ELR (cell line): ENCODE measurements around the gene AFG1L.
"Not testable (repeated sequence)": the region's sequence is repeated elsewhere in the genome, so short reads cannot be mapped to it uniquely, and the experiment has no call there.

ENCODE experiments used
- DNase-seq: peaks from one replicate; pipeline ENCODE4 v3.0.0-alpha.2; 2015; ENCODE audit warnings: low read depth

AFG1L gene

DNA sequence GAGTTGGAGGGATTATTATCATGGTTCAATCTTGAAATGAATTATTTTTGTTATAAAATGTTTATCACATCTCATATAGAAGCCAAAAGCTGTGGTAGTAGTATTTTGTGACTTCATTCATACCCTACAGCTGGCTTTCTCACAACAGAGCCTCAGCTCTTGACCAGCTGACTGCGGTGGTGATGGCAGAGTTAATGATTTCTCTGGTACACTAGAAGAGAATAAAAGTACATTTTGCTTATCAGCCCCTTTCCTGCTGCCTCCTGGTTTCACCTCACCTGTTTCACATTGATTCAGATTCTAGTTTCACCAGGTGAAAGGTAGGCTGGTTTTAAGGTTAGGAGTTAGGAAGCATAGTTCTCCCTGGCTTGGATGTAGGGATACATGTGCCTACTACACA, 55.7 kb downstream of the AFG1L start:
- DNase-seq: no peak

DNA sequence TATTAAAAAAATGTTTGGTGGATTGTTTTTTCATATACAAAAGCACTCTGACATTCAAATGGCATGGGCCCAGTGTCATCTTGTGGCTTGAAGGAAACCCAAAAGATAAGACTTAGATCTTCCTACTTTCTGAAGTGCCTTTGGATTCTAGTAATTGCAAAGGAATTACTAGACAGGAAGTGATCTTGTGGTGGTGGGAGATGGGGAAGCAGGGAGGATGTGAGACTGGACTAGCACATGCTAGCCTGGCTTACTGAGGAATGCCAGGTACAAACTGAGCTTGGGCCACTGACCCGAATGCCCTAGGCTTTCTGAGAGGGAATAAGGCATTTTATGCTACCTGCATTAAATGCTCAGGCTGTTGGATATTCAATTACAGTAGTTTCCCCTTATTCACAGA, 59.0 kb downstream of the AFG1L start:
- DNase-seq: peak; percentile 55

DNA sequence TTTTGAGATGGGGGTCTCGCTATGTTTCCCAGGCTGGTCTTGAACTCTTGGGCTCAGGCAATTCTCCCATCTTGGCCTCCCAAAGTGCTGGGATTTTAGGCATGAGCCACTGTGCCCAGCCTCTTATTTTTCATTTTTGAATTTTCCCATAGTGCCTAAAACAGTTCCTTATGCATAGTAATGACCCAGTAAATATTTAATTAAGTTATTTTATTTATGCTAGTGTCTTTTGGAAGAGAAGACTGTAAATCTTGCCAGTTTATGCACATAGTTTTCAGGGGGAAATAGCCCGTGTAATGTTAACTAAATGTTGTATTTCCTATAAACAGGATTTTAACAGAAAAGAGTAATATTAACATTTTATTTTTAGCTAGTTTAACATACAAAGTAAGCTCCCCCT, 60.3 kb downstream of the AFG1L start:
- DNase-seq: no peak

DNA sequence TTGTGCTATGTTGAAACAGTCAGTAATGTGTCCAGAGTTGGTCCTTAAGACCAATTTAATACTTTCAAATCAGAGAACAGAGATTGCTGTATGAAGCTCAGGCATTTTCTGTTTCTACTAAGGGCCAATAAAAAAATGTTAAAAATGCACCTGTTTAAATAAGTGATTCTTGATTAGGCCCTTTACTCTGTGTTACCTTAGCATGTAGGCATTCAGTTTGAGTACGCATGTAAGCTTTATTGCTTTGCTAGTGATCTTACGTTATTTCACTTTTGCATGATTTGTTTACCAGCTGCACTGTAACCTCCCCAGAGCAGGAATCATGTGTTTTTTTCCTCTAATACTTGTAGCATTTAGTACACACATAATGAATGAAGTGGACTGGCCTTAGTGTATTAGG, 61.0 kb downstream of the AFG1L start:
- DNase-seq: no peak

DNA sequence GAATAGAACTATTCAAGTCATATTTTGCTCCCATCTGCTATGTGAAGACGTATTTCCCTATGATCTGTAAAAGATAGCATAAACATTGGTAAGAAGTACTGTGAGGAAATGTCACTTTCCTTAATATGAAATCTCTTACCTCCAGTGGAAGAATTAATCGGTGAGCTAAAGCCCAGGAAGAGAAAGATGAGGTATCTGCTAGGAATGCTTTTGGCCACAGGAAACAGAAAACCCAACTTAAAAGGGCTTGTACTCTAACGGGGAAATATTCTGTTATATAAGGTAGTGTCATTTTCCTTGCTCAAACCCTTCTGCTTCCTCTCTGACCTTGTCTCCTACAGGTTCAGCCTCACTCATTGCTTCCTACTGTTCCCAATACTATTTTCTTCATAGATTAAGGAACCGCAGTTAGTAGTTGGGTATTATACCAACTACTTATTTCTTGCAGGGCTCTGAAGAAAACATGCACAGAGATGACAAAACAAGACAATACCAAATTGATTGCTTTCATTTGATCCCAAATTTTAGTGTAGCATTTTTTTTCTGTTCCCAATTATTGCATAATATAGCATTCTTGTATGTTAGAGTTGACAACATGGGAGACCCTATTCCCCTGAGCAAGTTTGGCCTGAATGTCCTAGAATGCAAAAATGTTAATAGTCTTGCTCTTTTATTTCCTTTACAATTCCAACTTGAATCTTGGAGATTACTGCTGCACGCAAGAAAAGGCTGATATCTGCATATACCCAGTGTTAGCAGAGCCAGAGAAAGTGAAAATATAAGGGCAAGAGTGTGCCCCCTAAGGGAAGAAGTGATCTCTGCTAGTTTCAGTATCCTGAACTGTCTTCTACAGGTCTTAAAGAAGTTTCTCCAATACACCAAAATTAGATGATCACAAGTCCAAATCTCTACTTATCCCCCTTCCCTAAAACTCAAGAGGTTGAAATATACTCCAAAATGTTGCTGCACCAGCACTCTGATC, 65.3 kb downstream of the AFG1L start:
- peak; percentile 61 for DNase-seq

DNA sequence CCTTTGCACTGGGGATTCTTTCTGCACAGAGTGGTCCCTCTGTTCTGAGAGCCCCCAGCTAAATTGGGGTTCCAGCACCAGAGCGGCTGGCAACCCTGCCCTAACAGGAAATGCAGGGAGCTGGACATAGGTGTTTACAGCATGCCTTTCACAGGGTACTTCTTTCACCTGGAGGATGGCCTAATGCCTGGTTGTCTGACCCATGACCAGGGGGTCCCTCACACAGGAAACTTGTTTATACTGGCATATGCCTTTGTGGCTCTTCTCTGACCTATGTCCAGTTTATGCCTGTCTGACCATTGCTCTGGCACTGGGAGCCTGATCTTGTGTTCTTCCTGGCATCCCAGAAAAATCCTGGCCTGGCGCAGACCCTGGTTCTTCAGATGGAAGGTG, 66.1 kb downstream of the AFG1L start:
- no peak for DNase-seq

DNA sequence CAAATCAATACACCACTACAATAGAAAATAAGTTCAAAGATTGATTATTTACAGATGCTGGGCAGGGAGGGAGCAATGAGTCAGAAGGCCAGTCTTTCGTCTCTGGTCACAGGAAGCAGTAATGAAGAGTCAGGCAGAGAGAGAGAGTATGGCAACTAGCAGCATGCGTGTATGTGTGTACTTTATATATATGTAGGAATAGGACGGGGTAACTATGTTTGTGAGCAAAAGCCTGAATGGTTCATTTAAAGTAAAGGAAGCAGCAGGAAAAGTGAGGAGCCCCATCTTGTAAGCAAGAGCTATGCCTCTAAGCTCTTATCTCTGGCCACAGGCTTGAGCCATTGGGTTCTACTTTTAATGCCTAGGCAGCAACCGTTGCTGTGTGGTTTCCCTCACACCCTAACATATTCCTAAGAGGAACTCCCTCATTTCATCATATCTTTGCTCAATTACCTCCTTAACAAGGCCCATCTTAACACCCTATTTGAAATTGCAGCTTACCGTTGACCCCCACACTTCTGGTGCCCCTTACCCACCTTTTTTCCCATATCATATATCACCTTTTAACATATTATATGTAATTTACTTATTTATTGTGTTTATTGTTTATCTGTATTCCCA, 66.6 kb downstream of the AFG1L start:
- DNase-seq: peak; percentile 47

DNA sequence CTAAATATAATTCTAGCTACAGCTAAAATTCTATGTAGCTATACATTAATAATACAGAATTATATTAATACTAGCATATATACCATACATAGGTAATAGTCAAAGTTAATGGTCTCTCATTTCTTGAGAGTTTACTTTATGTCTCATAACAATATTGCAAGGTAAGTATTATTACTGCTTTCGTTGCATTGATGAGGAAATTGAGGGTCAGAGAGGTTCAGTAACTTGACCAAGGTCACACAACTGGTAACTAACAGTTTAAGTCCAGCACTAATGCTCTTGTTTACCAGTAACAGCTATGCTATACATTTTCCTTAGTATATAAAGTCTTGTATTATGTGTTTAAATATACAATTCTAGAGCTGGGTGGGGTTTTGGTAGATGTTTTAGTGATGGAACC, 67.6 kb downstream of the AFG1L start:
- DNase-seq: no peak

DNA sequence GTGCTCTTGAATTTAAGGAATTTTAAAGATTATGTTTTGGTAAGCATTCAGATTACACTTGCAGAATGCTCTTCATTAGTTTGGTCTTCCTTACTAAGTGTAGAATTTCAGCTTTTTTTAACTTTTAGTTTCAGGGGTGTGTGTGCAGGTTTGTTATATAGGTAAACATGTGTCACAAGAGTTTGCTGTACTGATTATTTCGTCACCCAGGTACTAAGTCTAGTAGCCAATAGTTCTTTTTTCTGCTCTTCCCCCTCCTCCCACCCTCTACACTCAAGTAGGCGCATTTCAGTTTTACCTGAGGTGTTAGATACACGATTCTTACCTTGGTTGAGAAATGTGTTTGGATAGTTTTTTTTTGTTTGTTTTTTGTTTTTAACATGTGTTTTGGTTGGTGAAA, 68.3 kb downstream of the AFG1L start:
- no peak for DNase-seq

DNA sequence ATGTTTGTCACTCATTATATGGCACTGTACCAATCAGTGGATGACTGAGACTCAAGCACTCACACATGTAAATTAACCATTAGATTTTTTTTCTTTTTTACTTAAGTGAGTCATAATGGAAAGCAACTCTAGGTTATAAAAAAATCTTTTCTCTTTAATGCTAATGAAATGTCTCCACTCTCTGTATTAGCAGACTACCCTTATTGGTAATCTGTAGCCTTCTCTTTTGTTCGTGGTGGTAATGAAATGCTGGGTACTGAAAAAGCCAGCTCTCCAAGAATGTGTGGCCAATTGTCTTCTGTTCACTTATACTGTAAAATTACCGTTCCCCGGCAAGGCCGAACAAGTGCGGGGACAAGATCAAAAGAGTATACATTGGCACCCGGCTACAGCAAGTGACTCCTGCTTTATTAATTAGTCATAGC, 69.0 kb downstream of the AFG1L start:
- peak; percentile 3 for DNase-seq

DNA sequence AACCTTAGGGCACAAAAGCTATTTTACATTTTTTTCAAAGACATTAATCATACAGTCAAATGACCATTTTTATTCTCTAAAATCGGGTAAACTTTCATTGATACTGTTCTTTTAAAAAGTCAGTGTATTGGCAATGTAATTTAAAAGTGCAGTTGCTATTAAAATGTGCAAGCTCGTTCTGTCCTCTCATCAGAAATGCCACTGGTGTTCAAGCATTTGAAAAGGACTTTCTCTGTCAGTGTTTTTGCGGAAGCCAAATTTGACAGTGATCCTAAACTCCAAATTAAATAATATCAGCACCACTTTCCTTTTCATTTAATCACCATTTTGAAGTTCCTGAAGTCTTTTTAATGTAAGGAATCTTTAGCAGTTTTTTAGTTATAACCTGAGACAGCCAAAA, 69.6 kb downstream of the AFG1L start:
- no peak for DNase-seq

DNA sequence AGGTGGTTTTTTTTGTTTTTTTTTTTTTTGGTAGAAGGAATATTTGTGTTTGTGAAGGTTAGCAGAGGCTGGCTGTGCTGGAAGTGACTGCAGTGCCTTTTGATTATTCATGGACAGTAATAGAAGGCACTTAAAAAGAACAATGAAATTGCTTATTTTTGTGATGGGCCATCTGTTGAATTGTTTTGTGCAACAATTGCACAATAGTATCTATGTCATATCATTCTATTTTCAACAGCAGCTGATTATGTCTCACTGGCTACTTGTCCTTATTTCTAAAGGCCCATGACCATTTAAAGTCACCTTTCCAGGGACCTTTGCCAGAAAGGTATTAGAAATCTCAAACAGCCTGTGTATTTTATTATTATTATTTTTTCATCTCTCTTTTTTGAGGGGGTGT, 70.6 kb downstream of the AFG1L start:
- DNase-seq: no peak

DNA sequence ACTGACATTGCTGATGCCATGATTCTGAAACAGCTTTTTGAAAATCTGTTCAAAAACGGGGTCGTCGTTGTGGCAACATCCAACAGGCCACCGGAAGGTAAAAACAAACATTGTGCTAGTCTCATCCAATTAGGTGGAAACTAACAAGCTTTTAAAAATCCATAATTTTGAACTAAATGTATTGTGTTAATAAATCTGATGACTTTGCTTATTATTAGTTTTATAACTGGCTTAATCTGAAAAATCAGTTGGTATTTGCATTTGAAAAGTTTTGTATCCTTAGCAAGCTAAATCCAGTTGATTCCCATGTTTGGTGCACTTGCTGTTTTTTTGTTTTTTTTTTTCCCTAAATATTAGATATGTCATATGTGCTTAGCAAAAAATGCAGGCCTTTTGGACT, 71.4 kb downstream of the AFG1L start:
- no peak for DNase-seq

DNA sequence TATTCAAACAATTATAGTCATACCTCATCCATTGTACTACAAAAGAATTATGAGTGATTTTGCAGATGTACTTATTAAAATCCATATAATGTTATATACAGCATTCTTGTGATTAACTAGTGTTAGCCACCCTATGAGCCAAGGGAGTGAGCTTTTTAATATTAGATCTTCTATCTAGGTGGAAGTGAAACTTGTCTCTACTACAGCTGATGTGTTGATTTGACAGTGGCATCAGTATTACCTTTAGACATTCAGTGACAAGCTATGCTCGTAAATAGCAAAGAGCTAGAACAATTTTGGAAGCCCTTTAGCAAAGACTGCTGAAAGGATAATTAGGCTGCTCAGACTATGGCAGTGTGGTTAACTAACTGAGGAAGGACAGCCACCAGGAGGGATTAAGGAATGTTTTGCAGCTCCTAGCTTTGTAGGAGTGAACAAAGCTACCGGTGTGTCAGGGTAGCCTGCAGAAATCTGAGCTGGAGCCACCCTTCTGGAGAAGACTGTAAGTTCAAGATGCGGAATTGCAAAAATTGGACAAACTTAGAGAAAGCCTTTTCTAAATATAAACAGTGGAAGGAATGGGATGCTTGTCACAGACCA, 73.7 kb downstream of the AFG1L start:
- no peak for DNase-seq

DNA sequence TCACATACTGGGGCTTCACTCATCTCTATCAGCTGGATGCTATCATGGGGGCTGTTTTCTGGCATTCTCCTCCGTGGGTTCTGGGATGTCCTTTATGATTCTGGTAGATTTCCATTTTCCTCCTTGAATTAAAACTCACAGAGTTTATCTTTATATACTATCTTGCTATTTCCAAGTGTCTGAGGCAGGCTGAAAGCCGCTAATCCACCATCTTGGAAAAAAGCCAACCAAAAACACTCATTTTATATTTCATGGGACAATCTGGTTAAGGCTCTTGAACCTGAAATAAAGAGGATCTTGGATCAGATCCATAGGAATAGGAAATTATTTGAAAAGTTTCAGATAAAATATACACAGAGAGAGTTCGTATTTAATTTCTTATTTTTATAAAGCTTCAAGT, 86.0 kb downstream of the AFG1L start:
- no peak for DNase-seq

DNA sequence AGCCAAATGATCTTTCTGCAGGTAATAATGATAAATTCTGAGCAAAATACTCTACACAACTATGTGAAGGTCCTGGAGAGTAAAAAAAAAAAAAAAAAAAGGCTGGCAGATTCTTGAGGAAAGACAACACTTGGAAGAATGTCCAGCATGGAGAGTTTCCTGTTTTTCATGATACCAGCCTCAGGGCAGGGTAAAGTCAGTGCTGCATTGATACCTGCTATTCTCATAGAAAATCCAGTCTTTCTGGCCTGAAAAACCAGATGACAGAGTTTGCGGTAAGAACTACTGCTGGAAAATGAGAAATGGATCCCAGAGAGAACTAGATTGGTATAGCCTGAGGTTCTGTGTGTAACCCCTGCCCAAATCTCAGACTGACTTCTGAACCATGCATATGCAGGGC, 89.1 kb downstream of the AFG1L start:
- no peak for DNase-seq

DNA sequence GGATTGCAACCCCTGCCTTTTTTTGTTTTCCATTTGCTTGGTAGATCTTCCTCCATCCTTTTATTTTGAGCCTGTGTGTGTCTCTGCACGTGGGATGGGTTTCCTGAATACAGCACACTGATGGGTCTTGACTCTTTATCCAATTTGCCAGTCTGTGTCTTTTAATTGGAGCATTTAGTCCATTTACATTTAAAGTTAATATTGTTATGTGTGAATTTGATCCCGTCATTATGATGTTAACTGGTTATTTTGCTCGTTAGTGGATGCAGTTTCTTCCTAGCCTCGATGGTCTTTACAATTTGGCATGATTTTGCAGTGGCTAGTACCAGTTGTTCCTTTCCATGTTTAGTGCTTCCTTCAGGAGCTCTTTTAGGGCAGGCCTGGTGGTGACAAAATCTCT, 94.3 kb downstream of the AFG1L start:
- DNase-seq: not testable (repeated sequence)

DNA sequence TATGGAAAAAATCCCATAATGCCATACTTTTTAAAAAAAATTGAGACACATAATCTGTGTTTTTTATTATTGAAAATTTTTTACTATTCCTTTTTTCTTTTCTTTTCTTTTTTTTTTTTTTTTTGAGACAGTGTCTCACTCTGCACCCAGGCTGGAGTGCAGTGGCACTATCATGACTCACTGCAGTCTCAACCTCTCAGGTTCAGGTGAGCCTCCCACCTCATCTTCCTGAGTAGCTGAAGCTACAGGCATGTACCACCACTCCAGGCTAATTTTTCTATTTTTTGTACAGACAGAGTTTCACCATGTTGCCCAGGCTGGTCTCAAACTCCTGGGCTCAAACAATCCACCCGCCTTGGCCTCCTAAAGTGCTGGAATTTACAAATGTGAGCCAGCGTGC, 100.4 kb downstream of the AFG1L start:
- no peak for DNase-seq

DNA sequence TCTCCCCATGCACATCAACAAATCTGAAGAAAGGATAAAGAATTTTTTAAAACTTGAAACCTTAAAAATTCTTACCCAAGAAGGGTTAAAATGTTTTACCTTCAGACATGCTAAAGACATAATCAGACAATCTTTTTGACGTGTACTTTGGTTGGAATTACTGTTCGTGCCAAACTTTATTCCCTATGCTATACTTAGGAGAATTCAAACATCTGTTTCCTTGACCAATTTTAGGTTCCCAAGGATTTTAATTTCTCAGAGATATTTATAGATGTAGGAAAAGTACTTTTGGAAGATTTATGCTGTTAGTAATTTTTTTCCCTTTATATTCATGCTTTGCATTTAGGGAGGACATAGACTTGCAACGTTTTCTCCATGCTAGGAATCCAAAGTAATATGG, 108.4 kb downstream of the AFG1L start:
- no peak for DNase-seq

DNA sequence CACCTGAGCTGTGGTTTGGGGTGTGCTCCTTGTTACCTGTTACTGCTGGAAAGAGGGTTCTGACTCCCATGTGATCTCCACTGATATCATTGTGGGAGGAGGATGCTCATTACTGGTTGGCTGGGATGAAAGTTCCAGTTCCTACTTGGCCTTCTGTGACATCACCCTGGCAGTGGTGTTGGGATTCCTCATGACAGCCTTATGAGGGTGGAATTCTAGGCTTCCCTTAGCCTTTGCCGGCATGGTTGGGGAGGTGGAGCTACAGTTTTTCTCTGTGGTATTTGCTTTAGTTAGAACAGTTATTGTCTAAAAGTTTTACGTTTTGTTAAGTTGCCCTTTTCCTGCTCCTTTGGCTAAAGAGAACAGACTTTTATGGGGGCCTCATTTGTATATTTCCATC, 112.1 kb downstream of the AFG1L start:
- DNase-seq: no peak

DNA sequence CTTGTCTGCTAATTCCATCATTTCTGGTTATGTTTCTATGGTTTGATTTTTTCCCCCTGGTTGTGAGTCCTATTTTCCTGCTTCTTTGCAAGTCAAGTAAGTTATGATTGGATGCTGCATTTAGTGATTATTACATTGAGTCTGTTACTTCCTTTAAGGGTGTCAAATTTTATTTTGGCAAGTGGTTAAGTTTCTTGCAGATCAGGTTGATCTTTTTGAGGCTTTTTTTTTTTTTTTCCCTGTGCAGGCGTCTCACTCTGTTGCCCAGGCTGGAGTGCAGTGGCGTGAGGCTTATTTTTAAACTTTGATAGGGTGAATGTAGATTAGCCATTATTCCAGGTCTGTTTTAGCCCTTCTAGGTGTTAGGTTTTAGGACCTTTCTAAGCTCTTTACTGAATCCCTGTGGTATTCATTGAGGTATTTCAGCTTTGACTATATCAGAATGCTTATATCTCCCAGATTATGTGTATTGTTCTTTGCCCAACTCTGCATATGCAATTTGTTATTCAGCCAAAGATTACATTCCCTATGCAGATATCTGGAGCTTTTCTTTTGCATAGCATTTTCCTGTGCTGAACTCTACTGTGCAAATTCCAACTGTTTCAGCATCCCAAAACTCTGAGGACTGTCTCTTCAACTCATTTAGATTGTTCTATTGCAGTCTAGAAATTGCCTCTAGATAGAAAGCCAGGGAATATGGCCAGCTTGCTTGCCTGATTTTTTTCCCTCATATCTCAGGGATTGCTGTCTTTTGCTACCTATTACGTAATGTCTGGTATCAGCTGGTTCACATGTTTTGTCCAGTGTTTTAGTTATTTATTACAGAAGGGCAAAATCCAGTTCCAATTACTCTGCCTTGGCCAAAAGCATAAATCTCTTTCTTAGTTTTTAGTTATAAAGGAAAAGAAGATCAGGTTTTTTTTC, 113.3 kb downstream of the AFG1L start:
- no peak for DNase-seq

DNA sequence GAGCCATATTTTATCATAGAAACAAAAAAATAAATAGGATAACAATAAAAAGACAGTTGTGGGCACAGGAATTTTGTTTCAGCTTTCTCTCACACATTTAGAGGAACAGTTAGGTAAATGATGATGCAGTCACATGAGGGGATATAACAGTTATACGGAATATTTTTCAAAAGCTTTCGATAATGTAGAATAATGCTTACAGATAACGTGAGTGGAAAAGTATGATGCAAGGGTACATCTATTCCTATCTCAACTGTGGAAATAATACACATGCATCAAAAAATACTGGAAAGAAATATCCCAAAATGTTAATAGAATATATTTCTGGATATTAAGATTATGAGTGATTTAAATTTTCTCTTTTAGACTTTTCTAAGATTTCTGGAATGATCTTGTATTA, 114.0 kb downstream of the AFG1L start:
- DNase-seq: no peak
